H1 (cell line): ENCODE results near the gene KLK7. TPM values are rescaled to one million over a fixed set of nuclear protein-coding genes. Genes with fewer than 3 reads are reported as not detected.

ENCODE experiments used
- CTCF ChIA-PET: fragments of 300-600 bp; sonication (Branson Sonifier 250); formaldehyde crosslinking; loops from one replicate; lab custom pipeline; 2021; ENCODE audit not compliant: partially characterized antibody; lab: Charles Lee
- POLR2A ChIA-PET: fragments of 300-600 bp; sonication (Branson Sonifier 250); formaldehyde crosslinking; loops from one replicate; lab custom pipeline; 2021; ENCODE audit warnings: inconsistent platforms; ENCODE audit not compliant: partially characterized antibody; lab: Charles Lee
- DNase-seq, 2 experiments: peaks; one replicate each; pipeline versions ENCODE4 v3.0.0 to v3.0.0-alpha.2; 2010 to 2022; ENCODE audit warnings: low spot score in 2 of 2, low read depth in 1 of 2, mixed read lengths in 1 of 2
- FAIRE-seq: peaks from 2 replicates; lab custom pipeline; 2011; peaks lifted over from hg19 to GRCh38; lab: Jason Lieb, UNC
- H2AFZ ChIP-seq: 2 replicates; pipeline ENCODE4 v1.8.1; 2012; ENCODE audit warnings: low read length, inconsistent platforms
- H2AK5ac ChIP-seq: 2 replicates; pipeline ENCODE4 v1.6.1; 2013; ENCODE audit warnings: low read depth, low read length
- H2BK120ac ChIP-seq: replicated peaks from 2 replicates; pipeline ENCODE3; 2013; ENCODE audit warnings: low read depth, low read length, inconsistent platforms
- H2BK12ac ChIP-seq: 2 replicates; pipeline ENCODE4 v1.6.1; 2013; ENCODE audit warnings: low read depth, low read length
- H2BK15ac ChIP-seq: 2 replicates; pipeline ENCODE4 v1.6.1; 2013; ENCODE audit warnings: low read length
- H2BK20ac ChIP-seq: 2 replicates; pipeline ENCODE4 v1.6.1; 2013; ENCODE audit warnings: low read length
- H2BK5ac ChIP-seq: 2 replicates; pipeline ENCODE4 v1.6.1; 2013; ENCODE audit warnings: low read depth, low read length
- H3K14ac ChIP-seq: 2 replicates; pipeline ENCODE4 v1.6.1; 2013; ENCODE audit warnings: inconsistent platforms; ENCODE audit not compliant: insufficient read length
- H3K18ac ChIP-seq: 2 replicates; pipeline ENCODE4 v1.6.1; 2013; ENCODE audit warnings: low read length; ENCODE audit errors: extremely low read depth
- H3K23ac ChIP-seq: 2 replicates; pipeline ENCODE4 v1.6.1; 2013; ENCODE audit warnings: inconsistent platforms; ENCODE audit not compliant: insufficient read length
- H3K23me2 ChIP-seq: 2 replicates; pipeline ENCODE4 v1.6.1; 2013; ENCODE audit warnings: low read depth, low read length
- H3K27ac ChIP-seq: 2 replicates; pipeline ENCODE4 v1.6.1; 2011; ENCODE audit warnings: low read depth, low read length, inconsistent platforms
- H3K27me3 ChIP-seq, 4 experiments: replicated peaks in 1 of 4; 1 replicate in 1 of 4; 2 replicates in 3 of 4; pipeline versions ENCODE4 v1.6.1 to v1.8.1; 2011 to 2013; ENCODE audit warnings: low read length in 3 of 4, mild to moderate bottlenecking in 3 of 4, inconsistent platforms in 2 of 4, mixed read lengths in 2 of 4, moderate library complexity in 1 of 4; ENCODE audit not compliant: control insufficient read depth in 3 of 4, insufficient read depth in 3 of 4; ENCODE audit errors: extremely low read depth in 1 of 4
- H3K36me3 ChIP-seq, 4 experiments: 2 replicates each; pipeline versions ENCODE4 v1.6.1 to v1.8.1; 2011 to 2013; ENCODE audit warnings: mild to moderate bottlenecking in 4 of 4, low read length in 3 of 4, moderate library complexity in 2 of 4, control low read depth in 1 of 4, inconsistent platforms in 1 of 4; ENCODE audit not compliant: insufficient read depth in 4 of 4, control insufficient read depth in 2 of 4
- H3K4ac ChIP-seq: replicated peaks from 2 replicates; pipeline ENCODE3; 2013; ENCODE audit warnings: low read length, low read depth, mixed read lengths, inconsistent platforms; ENCODE audit not compliant: insufficient read length
- H3K4me1 ChIP-seq, 4 experiments: replicated peaks in 1 of 4; 1 replicate in 1 of 4; 2 replicates in 3 of 4; pipeline versions ENCODE4 v1.6.1 to v1.8.1; 2011 to 2013; ENCODE audit warnings: low read length in 3 of 4, inconsistent platforms in 2 of 4, mixed read lengths in 1 of 4; ENCODE audit not compliant: insufficient read depth in 4 of 4, control insufficient read depth in 3 of 4
- H3K4me2 ChIP-seq, 2 experiments: 2 replicates each; pipeline versions ENCODE4 v1.6.1 to v1.8.1; 2011 to 2013; ENCODE audit warnings: low read depth in 2 of 2, low read length in 2 of 2, control low read depth in 1 of 2, inconsistent platforms in 1 of 2, mild to moderate bottlenecking in 1 of 2; ENCODE audit not compliant: insufficient read depth in 1 of 2
- H3K4me3 ChIP-seq, 4 experiments: fragments of 200-600, 300-600 bp in 1 of 4; sonication (generic), shearing (Covaris generic), sonication (Bioruptor Twin) in 1 of 4; 2 replicates each; pipeline versions ENCODE4 v1.5.1 to v1.8.1; 2011 to 2016; ENCODE audit warnings: low read length in 4 of 4, low read depth in 3 of 4, control low read depth in 2 of 4, inconsistent platforms in 2 of 4, mild to moderate bottlenecking in 2 of 4, mixed read lengths in 1 of 4, moderate library complexity in 1 of 4; ENCODE audit not compliant: insufficient read depth in 2 of 4; ENCODE audit errors: extremely low read depth in 1 of 4
- H3K56ac ChIP-seq: replicated peaks from 2 replicates; pipeline ENCODE3; 2013; ENCODE audit warnings: low read depth, mild to moderate bottlenecking, mixed read lengths, low read length, inconsistent platforms; ENCODE audit not compliant: insufficient read length
- H3K79me1 ChIP-seq: 2 replicates; pipeline ENCODE4 v1.6.1; 2013; ENCODE audit warnings: low read depth, low read length, control low read depth
- H3K79me2 ChIP-seq, 2 experiments: 2 replicates each; pipeline versions ENCODE4 v1.6.1 to v1.8.1; 2012 to 2013; ENCODE audit warnings: low read length in 2 of 2, mild to moderate bottlenecking in 2 of 2, inconsistent platforms in 1 of 2; ENCODE audit not compliant: insufficient read depth in 2 of 2, control insufficient read depth in 1 of 2
- H3K9ac ChIP-seq, 4 experiments: replicated peaks in 1 of 4; 1 replicate in 1 of 4; 2 replicates in 3 of 4; pipeline versions ENCODE4 v1.6.1 to v1.8.1; 2011 to 2013; ENCODE audit warnings: low read depth in 3 of 4, low read length in 3 of 4, control low read depth in 2 of 4, mild to moderate bottlenecking in 2 of 4, moderate library complexity in 2 of 4, inconsistent platforms in 1 of 4; ENCODE audit errors: extremely low read depth in 1 of 4
- H3K9me3 ChIP-seq, 2 experiments: 2 replicates each; pipeline versions ENCODE4 v1.6.1 to v1.8.1; 2012 to 2013; ENCODE audit warnings: mild to moderate bottlenecking in 2 of 2, moderate library complexity in 2 of 2, control low read depth in 1 of 2, inconsistent platforms in 1 of 2, low read depth in 1 of 2, low read length in 1 of 2, mixed read lengths in 1 of 2; ENCODE audit not compliant: insufficient read depth in 2 of 2
- H4K20me1 ChIP-seq, 2 experiments: replicated peaks in 1 of 2; 2 replicates each; pipeline versions ENCODE3 to v1.8.1; 2011 to 2013; ENCODE audit warnings: inconsistent platforms in 2 of 2, low read length in 2 of 2, mild to moderate bottlenecking in 1 of 2; ENCODE audit not compliant: insufficient read depth in 2 of 2, control insufficient read depth in 1 of 2
- H4K5ac ChIP-seq: 2 replicates; pipeline ENCODE4 v1.6.1; 2013; ENCODE audit warnings: low read length, low read depth, mixed read lengths, inconsistent platforms; ENCODE audit not compliant: insufficient read length
- H4K8ac ChIP-seq: 2 replicates; pipeline ENCODE4 v1.8.0; 2013; ENCODE audit warnings: mild to moderate bottlenecking, moderate library complexity, low read length, inconsistent platforms; ENCODE audit not compliant: insufficient read depth; ENCODE audit errors: extremely low read depth
- H4K91ac ChIP-seq: replicated peaks from 2 replicates; pipeline ENCODE3; 2013; ENCODE audit warnings: low read length, mixed read lengths, inconsistent platforms; ENCODE audit not compliant: insufficient read length
- CBX5 ChIP-seq: fragments of 300-800, 300-1000 bp; sonication (generic); IDR thresholded peaks from 2 replicates; pipeline ENCODE4 v1.7.1; 2016; ENCODE audit warnings: antibody characterized with exemption, low read length, low read depth
- KDM4A ChIP-seq: IDR thresholded peaks from one replicate; pipeline ENCODE4 v1.7.1; 2012; ENCODE audit warnings: low read depth, mild to moderate bottlenecking, moderate library complexity, low read length, inconsistent platforms; ENCODE audit not compliant: severe bottlenecking
- YY1 ChIP-seq: IDR thresholded peaks from 2 replicates; pipeline ENCODE4 v1.6.1; 2011; ENCODE audit warnings: low read depth, mild to moderate bottlenecking, low read length
- ZNF274 ChIP-seq: IDR thresholded peaks from 2 replicates; pipeline ENCODE4 v1.7.0; 2012; ENCODE audit warnings: low read length, borderline replicate concordance; ENCODE audit errors: extremely low read depth
- WGBS, 2 experiments: shearing (Covaris generic) in 1 of 2; methylation state at CpG; one replicate each; pipeline versions ENCODE4 v1.1.6 to v1.1.7; 2013 to 2015; ENCODE audit warnings: low lambda C conversion rate in 2 of 2, mixed read lengths in 2 of 2, inconsistent platforms in 1 of 2, low coverage in 1 of 2, missing lambda C conversion rate in 1 of 2; ENCODE audit not compliant: insufficient replicate concordance in 2 of 2, insufficient coverage in 1 of 2, insufficient read length in 1 of 2; ENCODE audit errors: extremely low coverage in 1 of 2, missing lambda C conversion rate in 1 of 2; 5-methylcytosine and 5-hydroxymethylcytosine counted together
- polyA plus RNA-seq, 7 experiments: library from polyadenylated mRNA; depleted of rRNA in 3 of 7; stranded (reverse) in 5 of 7; unstranded in 2 of 7; fragments of >200 nt in 5 of 7; fragments of 200-250 nt in 2 of 7; gene quantifications; 1 replicate in 5 of 7; 2 replicates in 1 of 7; 4 replicates in 1 of 7; pipeline versions ENCODE4 v1.2.1 to v1.2.3, GENCODE V29; 2011 to 2013; ENCODE audit warnings: missing spikeins in 2 of 7, mixed read lengths in 2 of 7
- total RNA-seq: library from RNA; stranded (reverse); fragmentation: NEBNext Ultra II Directional; extraction: Animal tissue kit (Norgen Biotek cat#: 25700); gene quantifications from 2 replicates; pipeline ENCODE4 v1.2.1, GENCODE V29; 2021

KLK7 gene
- total and polyA plus RNA-seq, 2 of the 8 experiments (the other 6 are each of a cell fraction or from before 2014, with no cell fraction given): 0.73 to 1.4 TPM

DNA sequence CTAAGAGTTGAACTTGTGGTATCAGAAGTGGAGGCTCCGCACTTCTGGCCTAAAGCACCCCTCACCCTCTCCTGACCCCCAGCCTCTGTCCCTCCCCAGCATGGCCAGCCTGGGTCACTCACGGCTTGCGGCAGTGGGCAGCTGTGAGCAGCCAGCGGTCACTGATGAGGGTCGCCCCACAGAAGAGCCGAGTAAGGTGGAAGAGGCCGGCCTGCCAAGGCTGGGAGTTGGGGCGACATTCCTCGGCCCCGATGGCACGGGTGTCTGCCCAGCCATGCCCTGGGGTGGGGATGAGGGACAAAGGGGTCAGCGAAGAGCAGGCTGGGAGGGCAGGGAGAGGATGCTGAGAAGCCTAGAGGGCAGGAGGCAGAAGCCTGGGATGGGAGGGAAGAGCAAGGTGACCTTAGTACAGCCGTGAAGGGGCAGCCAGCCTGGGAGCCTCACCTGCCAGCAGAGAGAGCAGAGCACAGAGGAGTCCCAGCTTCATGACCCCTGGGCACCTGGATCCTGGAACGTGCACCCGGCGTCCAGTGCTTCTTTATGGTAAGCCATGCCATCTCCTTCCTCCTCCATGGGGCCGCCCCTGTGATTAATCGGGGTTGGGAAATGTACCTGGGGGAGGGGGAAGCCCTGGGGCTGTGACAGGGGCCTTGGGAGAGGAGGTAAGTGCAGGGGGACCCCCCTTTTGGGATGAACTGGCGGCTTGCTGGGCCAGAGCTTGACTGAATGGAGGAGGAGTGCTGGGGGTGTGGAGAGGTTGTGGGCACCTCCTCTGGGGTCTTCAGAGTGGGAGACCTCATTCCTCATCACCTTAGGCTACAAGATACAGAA lies 25.6 kb upstream of the KLK7 start:
- TF ChIP-seq YY1 (no peak), ZNF274 (no peak), CBX5 (no peak), KDM4A (no peak)
- no peak for DNase-seq
- Histone ChIP-seq H2BK15ac (no peak overlapping the region), H3K4me3 (no peak overlapping the region), H3K9ac (no peak overlapping the region; a peak in 1 of 7 replicates), H2BK5ac (no peak overlapping the region), H3K4ac (no peak overlapping the region), H2BK12ac (no peak overlapping the region), H3K18ac (no peak overlapping the region; the same call in 1 of the 2 replicates), H2BK120ac (no peak overlapping the region), H2AK5ac (no peak overlapping the region), H4K8ac (no peak overlapping the region), H3K14ac (no peak overlapping the region), H3K23me2 (no peaks in the 10 kb centered on the region), H2AFZ (no peak overlapping the region), H4K20me1 (no peaks in the 10 kb centered on the region), H3K79me1 (no peaks in the 10 kb centered on the region), H3K27me3 (no peaks in the 10 kb centered on the region), H3K36me3 (no peaks in the 10 kb centered on the region), H3K79me2 (no peaks in the 10 kb centered on the region), H3K9me3 (no peaks in the 10 kb centered on the region), H3K27ac (no peak overlapping the region), H4K5ac (no peak overlapping the region), H3K56ac (no peak overlapping the region), H3K4me2 (no peak overlapping the region), H3K4me1 (no peaks in the 10 kb centered on the region), H4K91ac (peak overlapping the region; percentile 54), H3K23ac (no peak overlapping the region), H2BK20ac (no peak overlapping the region)
- WGBS, 2 experiments: 86% methylated on average over 17 of the region's 19 CpGs; no CpG with 5 or more reads in 1 of the 2 experiments
- ChIA-PET CTCF (no interaction called here), POLR2A (no interaction called here)
- FAIRE-seq: no peak
